ENCODE results near the gene PI4KA. TPM values are rescaled to one million over a fixed set of nuclear protein-coding genes. Genes with fewer than 3 reads are reported as not detected.
"Not testable (repeated sequence)": the region's sequence is repeated elsewhere in the genome, so short reads cannot be mapped to it uniquely, and the experiment has no call there.

The PI4KA gene
- total and polyA plus RNA-seq, 2 of the 13 experiments (the other 11 are each of a cell fraction or from before 2014, with no cell fraction given), result 27.4 to 56.4 TPM

- H3K27ac ChIP-seq (ENCODE audit: extremely low read length, insufficient read depth, low read length); BruUV-seq (replicated peaks); POLR2A ChIA-PET; H3K4me1 ChIP-seq (ENCODE audit: insufficient read depth, low read length); H2AFZ ChIP-seq (ENCODE audit: low read length); H3K27me3 ChIP-seq (ENCODE audit: control insufficient read depth in 1 of 2, insufficient read depth in 2 of 2, low read length in 2 of 2); H4K20me1 ChIP-seq (ENCODE audit: insufficient read depth, low read length); H3K4me3 ChIP-seq (replicated peaks in 1 of 3; ENCODE audit: insufficient read depth in 1 of 3, low read depth in 2 of 3, low read length in 3 of 3); DNase-seq (ENCODE audit: low spot score); H3K4me2 ChIP-seq (ENCODE audit: low read depth, low read length); ATAC-seq; CTCF ChIA-PET (ENCODE audit: low intra/inter-chr PET ratio, low total read pairs); intact Hi-C loops (cut with micrococcal nuclease; ENCODE audit: unreplicated experiment); H3K36me3 ChIP-seq (replicated peaks in 1 of 2; ENCODE audit: control insufficient read depth in 1 of 2, insufficient read depth in 2 of 2, low read length in 2 of 2); FAIRE-seq; H3K9ac ChIP-seq (ENCODE audit: insufficient read depth, low read depth, low read length); H3K79me2 ChIP-seq (ENCODE audit: insufficient read depth, low read length); in situ Hi-C loops (cut with HindIII; ENCODE audit: extremely low pct_ligation_motif_present, low pct_unique_long_range_greater_than_20kb); H3K9me3 ChIP-seq (ENCODE audit: low read length): not testable (repeated sequence)
- WGBS (ENCODE audit: low lambda C conversion rate), result 83% methylated on average over 1 of the region's 1 CpG
These were observed 183.0 kb downstream of the PI4KA start for GRCh38 chr22:20675613-20676012.

GRCh38 chr22:20674998-20675397 lies 183.6 kb downstream of the PI4KA start:
- CTCF ChIA-PET (ENCODE audit: low intra/inter-chr PET ratio, low total read pairs), result no interaction called here
- TF ChIP-seq, protein P1, sequence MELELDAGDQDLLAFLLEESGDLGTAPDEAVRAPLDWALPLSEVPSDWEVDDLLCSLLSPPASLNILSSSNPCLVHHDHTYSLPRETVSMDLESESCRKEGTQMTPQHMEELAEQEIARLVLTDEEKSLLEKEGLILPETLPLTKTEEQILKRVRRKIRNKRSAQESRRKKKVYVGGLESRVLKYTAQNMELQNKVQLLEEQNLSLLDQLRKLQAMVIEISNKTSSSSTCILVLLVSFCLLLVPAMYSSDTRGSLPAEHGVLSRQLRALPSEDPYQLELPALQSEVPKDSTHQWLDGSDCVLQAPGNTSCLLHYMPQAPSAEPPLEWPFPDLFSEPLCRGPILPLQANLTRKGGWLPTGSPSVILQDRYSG (CRISPR knock-in tag; IDR thresholded peaks at IDR 0.05), result no peak
- Histone ChIP-seq H2AFZ (ENCODE audit: low read length) (no peak overlapping the region), H3K9ac (ENCODE audit: insufficient read depth, low read depth, low read length) (no peak overlapping the region), H3K27me3 (ENCODE audit: control insufficient read depth in 1 of 2, insufficient read depth in 2 of 2, low read length in 2 of 2) (peaks cover 0 to 6% of the 10 kb centered on the region in 2 experiments; a peak in 2 of 5 replicates), H3K4me3 (replicated peaks in 1 of 3; ENCODE audit: insufficient read depth in 1 of 3, low read depth in 2 of 3, low read length in 3 of 3) (no peak overlapping the region), H4K20me1 (ENCODE audit: insufficient read depth, low read length) (no peaks in the 10 kb centered on the region), H3K9me3 (ENCODE audit: low read length) (no peaks in the 10 kb centered on the region), H3K4me1 (ENCODE audit: insufficient read depth, low read length) (no peaks in the 10 kb centered on the region), H3K4me2 (ENCODE audit: low read depth, low read length) (no peak overlapping the region), H3K27ac (ENCODE audit: extremely low read length, insufficient read depth, low read length) (no peak overlapping the region), H3K36me3 (replicated peaks in 1 of 2; ENCODE audit: control insufficient read depth in 1 of 2, insufficient read depth in 2 of 2, low read length in 2 of 2) (no peaks in the 10 kb centered on the region), H3K79me2 (ENCODE audit: insufficient read depth, low read length) (no peaks in the 10 kb centered on the region)
- no peak for ATAC-seq
- intact Hi-C loops (cut with micrococcal nuclease; ENCODE audit: unreplicated experiment), result no loop called here
- POLR2A ChIA-PET, result no interaction called here
- in situ Hi-C loops (cut with HindIII; ENCODE audit: extremely low pct_ligation_motif_present, low pct_unique_long_range_greater_than_20kb), result no loop called here
- no TSS peak for BruUV-seq (replicated peaks)
- no peak for FAIRE-seq
- no peak for DNase-seq (ENCODE audit: low spot score)

Measured in HepG2 (cell line).